ENCODE measurements around the gene SREBF2. TPM values are rescaled to one million over a fixed set of nuclear protein-coding genes. Genes with fewer than 3 reads are reported as not detected.
A peak's percentile ranks its signal among the peaks of the same experiment; 100 is the strongest.

The SREBF2 gene
- total and polyA plus RNA-seq, 2 of the 13 experiments (the other 11 are each of a cell fraction or from before 2014, with no cell fraction given): 53.8 to 72.6 TPM

DNA sequence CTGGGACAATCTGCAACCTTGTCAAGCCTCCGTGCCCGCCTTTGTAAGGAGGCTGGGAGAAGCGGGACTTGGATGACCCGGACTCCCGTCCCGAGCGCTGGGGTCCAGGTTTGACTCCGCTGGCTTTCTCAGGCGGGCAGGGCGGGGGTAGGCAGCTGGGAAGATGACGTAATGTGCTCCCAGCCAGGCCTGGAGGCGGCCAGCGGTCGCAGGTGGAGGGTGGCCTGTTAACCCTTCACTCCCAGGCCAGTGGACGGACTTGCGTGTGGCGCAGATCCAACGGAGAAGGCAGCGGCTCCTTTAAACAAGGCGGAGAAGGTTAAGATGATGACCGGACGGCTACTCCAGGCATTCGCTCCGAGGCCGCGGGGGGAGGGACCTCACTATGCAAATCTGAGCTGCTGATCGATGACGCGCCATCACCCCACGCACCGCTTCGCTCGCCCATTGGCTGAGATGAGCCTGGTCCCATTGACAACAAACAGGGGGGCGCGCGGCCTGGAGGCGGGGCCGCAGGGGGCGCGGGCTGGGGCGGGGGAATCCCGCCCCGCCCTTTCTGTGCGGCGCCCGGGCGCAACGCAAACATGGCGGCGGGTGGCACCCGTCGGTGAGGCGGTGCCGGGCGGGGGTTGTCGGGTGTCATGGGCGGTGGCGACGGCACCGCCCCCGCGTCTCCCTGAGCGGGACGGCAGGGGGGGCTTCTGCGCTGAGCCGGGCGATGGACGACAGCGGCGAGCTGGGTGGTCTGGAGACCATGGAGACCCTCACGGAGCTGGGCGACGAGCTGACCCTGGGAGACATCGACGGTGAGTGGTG, at the start of gene SREBF2 (continued):
- TF ChIP-seq, protein P1, sequence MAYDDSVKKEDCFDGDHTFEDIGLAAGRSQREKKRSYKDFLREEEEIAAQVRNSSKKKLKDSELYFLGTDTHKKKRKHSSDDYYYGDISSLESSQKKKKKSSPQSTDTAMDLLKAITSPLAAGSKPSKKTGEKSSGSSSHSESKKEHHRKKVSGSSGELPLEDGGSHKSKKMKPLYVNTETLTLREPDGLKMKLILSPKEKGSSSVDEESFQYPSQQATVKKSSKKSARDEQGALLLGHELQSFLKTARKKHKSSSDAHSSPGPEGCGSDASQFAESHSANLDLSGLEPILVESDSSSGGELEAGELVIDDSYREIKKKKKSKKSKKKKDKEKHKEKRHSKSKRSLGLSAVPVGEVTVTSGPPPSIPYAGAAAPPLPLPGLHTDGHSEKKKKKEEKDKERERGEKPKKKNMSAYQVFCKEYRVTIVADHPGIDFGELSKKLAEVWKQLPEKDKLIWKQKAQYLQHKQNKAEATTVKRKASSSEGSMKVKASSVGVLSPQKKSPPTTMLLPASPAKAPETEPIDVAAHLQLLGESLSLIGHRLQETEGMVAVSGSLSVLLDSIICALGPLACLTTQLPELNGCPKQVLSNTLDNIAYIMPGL (CRISPR knock-in tag; IDR thresholded peaks at IDR 0.05; ENCODE audit: borderline replicate concordance in 1 of 2, low read depth in 1 of 2): peak; percentile 46 to 71; a peak in 1 of 4 replicates
- 0 out of 2 replicates have a peak, but pooled peaks have one; percentile 11 for TF ChIP-seq CHD2 (IDR thresholded peaks at IDR 0.05; ENCODE audit: low read depth, low read length)
- 0 out of 2 replicates have a peak, but pooled peaks have one; percentile 13 for TF ChIP-seq DNMT1 (CRISPR knock-in tag; IDR thresholded peaks at IDR 0.05)
- TF ChIP-seq ZNF543 (CRISPR knock-in tag; IDR thresholded peaks at IDR 0.05): peak; percentile 79
- TF ChIP-seq DR1 (CRISPR knock-in tag; IDR thresholded peaks at IDR 0.05): peak; percentile 54; the same call in 1 of the 2 replicates
- no peak for TF ChIP-seq SCMH1 (CRISPR knock-in tag; IDR thresholded peaks at IDR 0.05; ENCODE audit: borderline replicate concordance)
- TF ChIP-seq DMAP1 (CRISPR knock-in tag; IDR thresholded peaks at IDR 0.05): peak; percentile 67
- no peak for TF ChIP-seq ZNF143 (CRISPR knock-in tag; IDR thresholded peaks at IDR 0.05)
- TF ChIP-seq ZNF644 (CRISPR knock-in tag; IDR thresholded peaks at IDR 0.05; ENCODE audit: low read depth): no peak
- no peak for TF ChIP-seq MYNN (CRISPR knock-in tag; IDR thresholded peaks at IDR 0.05; ENCODE audit: low read depth)
- peak; percentile 58; the same call in 1 of the 2 replicates for TF ChIP-seq EED (CRISPR knock-in tag; IDR thresholded peaks at IDR 0.05)
- no peak for TF ChIP-seq SRSF4 (IDR thresholded peaks at IDR 0.05; ENCODE audit: low read depth, low read length, poor library complexity, severe bottlenecking)
- TF ChIP-seq, protein P2, sequence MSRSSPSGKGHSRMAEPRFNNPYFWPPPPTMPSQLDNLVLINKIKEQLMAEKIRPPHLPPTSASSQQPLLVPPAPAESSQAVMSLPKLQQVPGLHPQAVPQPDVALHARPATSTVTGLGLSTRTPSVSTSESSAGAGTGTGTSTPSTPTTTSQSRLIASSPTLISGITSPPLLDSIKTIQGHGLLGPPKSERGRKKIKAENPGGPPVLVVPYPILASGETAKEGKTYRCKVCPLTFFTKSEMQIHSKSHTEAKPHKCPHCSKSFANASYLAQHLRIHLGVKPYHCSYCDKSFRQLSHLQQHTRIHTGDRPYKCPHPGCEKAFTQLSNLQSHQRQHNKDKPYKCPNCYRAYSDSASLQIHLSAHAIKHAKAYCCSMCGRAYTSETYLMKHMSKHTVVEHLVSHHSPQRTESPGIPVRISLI (CRISPR knock-in tag; IDR thresholded peaks at IDR 0.05; ENCODE audit: borderline replicate concordance): no peak
- TF ChIP-seq BORCS8-MEF2B (CRISPR knock-in tag; IDR thresholded peaks at IDR 0.05): peak; percentile 83
- TF ChIP-seq ZNF784 (CRISPR knock-in tag; IDR thresholded peaks at IDR 0.05; ENCODE audit: borderline replicate concordance): peak; percentile 50; the same call in 1 of the 2 replicates
- peak; percentile 92 for TF ChIP-seq ZNF777 (CRISPR knock-in tag; IDR thresholded peaks at IDR 0.05)
- TF ChIP-seq ZNF12 (CRISPR knock-in tag; IDR thresholded peaks at IDR 0.05): peak; percentile 43; the same call in 1 of the 2 replicates
- TF ChIP-seq ZNF281 (CRISPR knock-in tag; IDR thresholded peaks at IDR 0.05; ENCODE audit: borderline replicate concordance): no peak
- TF ChIP-seq MATR3 (CRISPR knock-in tag; IDR thresholded peaks at IDR 0.05): no peak
- TF ChIP-seq GABPB1 (CRISPR knock-in tag; IDR thresholded peaks at IDR 0.05): peak; percentile 57
- peak; percentile 90 for TF ChIP-seq NFYB (CRISPR knock-in tag; IDR thresholded peaks at IDR 0.05)
- TF ChIP-seq PAF1 (CRISPR knock-in tag; IDR thresholded peaks at IDR 0.05): no peak; the same call in 1 of the 2 replicates

All from HepG2 (cell line).